Aortic smooth muscle cell (primary cell): ENCODE results near the gene LMAN1L. TPM values are rescaled to one million over a fixed set of nuclear protein-coding genes. Genes with fewer than 3 reads are reported as not detected.

Experiments used
- total RNA-seq: library from RNA; depleted of rRNA; stranded (reverse); fragments of >200 nt; gene quantifications from 2 replicates; pipeline ENCODE4 v1.2.3, GENCODE V29; 2014

LMAN1L gene
- 0.13 and 0.25 TPM in 2 replicates for total RNA-seq

GRCh38 chr15:74812533-74812932 is at the start of gene LMAN1L:
TSS of gene LMAN1L (plus strand) at chr15:74812835. CDS start at chr15:74812855, 20 bp downstream.

GRCh38 chr15:74781431-74782258 is 31.0 kb upstream of the LMAN1L start, which contains the start of gene CSK:
TSS of gene CSK (plus strand) at chr15:74782080. CDS start at chr15:74798298, 16,218 bp downstream.

GRCh38 chr15:74826364-74826819 is 13.8 kb downstream of the LMAN1L start, which contains the start of gene CPLX3:
TSS of gene CPLX3 (plus strand) at chr15:74826627. CDS start at chr15:74826704, 77 bp downstream.

GRCh38 chr15:74842581-74843444 is 30.2 kb downstream of the LMAN1L start, which contains the start of gene ULK3:
TSS of gene ULK3 (minus strand) at chr15:74843156. CDS start at chr15:74843105, 51 bp downstream.

GRCh38 chr15:74873036-74873755 is 60.6 kb downstream of the LMAN1L start, which contains the start of gene SCAMP2:
TSS of gene SCAMP2 (minus strand) at chr15:74873365. CDS start at chr15:74873255, 110 bp downstream.

Other genes with a start within 250 kb of the LMAN1L start
- gene CLK3, start 197.0 kb upstream of the LMAN1L start, total RNA-seq: 33.6 and 42.0 TPM in 2 replicates
- 8.9 and 10.9 TPM in 2 replicates for gene EDC3, start 116.8 kb upstream of the LMAN1L start, total RNA-seq
- gene CYP1A1, start 87.3 kb upstream of the LMAN1L start, total RNA-seq: 0.53 and 1.7 TPM in 2 replicates
- not detected in 2 replicates for gene CYP1A2, start 64.0 kb upstream of the LMAN1L start, total RNA-seq
- gene CSK, start 30.8 kb upstream of the LMAN1L start, total RNA-seq: 25.4 and 25.8 TPM in 2 replicates
- under 0.01 TPM in 1 of 2 replicates, not detected in the other for gene CPLX3, start 13.8 kb downstream of the LMAN1L start, total RNA-seq
- gene ULK3, start 30.3 kb downstream of the LMAN1L start, total RNA-seq: 13.1 and 15.3 TPM in 2 replicates
- gene SCAMP2, start 60.5 kb downstream of the LMAN1L start, total RNA-seq: 15.2 and 17.0 TPM in 2 replicates
- gene MPI, start 77.2 kb downstream of the LMAN1L start, total RNA-seq: 37.9 and 39.5 TPM in 2 replicates
- gene FAM219B, start 94.0 kb downstream of the LMAN1L start, total RNA-seq: 38.2 and 38.7 TPM in 2 replicates
- gene COX5A, start 125.2 kb downstream of the LMAN1L start, total RNA-seq: 39.0 and 51.0 TPM in 2 replicates
- 6.7 and 7.9 TPM in 2 replicates for gene RPP25, start 143.9 kb downstream of the LMAN1L start, total RNA-seq
- 1.7 and 6.5 TPM in 2 replicates for gene SCAMP5, start 182.7 kb downstream of the LMAN1L start, total RNA-seq
- gene PPCDC, start 210.8 kb downstream of the LMAN1L start, total RNA-seq: 9.0 and 10.2 TPM in 2 replicates